ENCODE results near the gene SVOPL. TPM values are rescaled to one million over a fixed set of nuclear protein-coding genes. Genes with fewer than 3 reads are reported as not detected.

SVOPL gene
- total RNA-seq, 1 experiment from 2014 or later: 1.1 TPM

- Histone ChIP-seq H3K4me2 (ENCODE audit: insufficient read depth, insufficient read length, low read length) (no peak overlapping the region), H2BK5ac (ENCODE audit: insufficient read length, low read length) (no peak overlapping the region), H4K20me1 (ENCODE audit: control insufficient read depth, insufficient read depth, insufficient read length) (no peaks in the 10 kb centered on the region), H4K91ac (ENCODE audit: insufficient read length, low read depth, low read length) (no peak overlapping the region), H4K5ac (ENCODE audit: insufficient read length, low read depth, low read length) (no peak overlapping the region), H2BK120ac (ENCODE audit: low read depth, low read length, poor library complexity, severe bottlenecking) (no peak overlapping the region), H2BK15ac (ENCODE audit: low read depth, low read length) (no peak overlapping the region), H3K9me3 (ENCODE audit: control insufficient read depth, low read depth, low read length) (no peaks in the 10 kb centered on the region), H3K23me2 (ENCODE audit: insufficient read length, low read depth, low read length, poor library complexity, severe bottlenecking) (no peaks in the 10 kb centered on the region), H3K9ac (ENCODE audit: extremely low read depth, insufficient read length, low read length) (no peak overlapping the region), H3K23ac (ENCODE audit: insufficient read length, low read depth, low read length) (no peak overlapping the region), H2BK12ac (ENCODE audit: insufficient read length, low read depth, low read length) (no peak overlapping the region), H4K8ac (replicated peaks; ENCODE audit: insufficient read length, low read depth, low read length) (no peak overlapping the region), H3K56ac (ENCODE audit: insufficient read length, low read depth, low read length) (no peak overlapping the region), H3K27me3 (ENCODE audit: insufficient read depth, low read length) (no peaks in the 10 kb centered on the region), H2BK20ac (ENCODE audit: low read depth, low read length, poor library complexity, severe bottlenecking) (no peak overlapping the region), H3K79me2 (ENCODE audit: insufficient read depth, low read length) (no peaks in the 10 kb centered on the region), H3K14ac (ENCODE audit: insufficient read depth, low read length) (no peak overlapping the region), H3T11ph (ENCODE audit: low read length) (no peak overlapping the region), H3K4me1 (ENCODE audit: insufficient read depth, low read length) (no peaks in the 10 kb centered on the region), H3K18ac (ENCODE audit: insufficient read length, low read depth, low read length) (no peak overlapping the region), H3K79me1 (ENCODE audit: insufficient read depth, low read depth, low read length, poor library complexity, severe bottlenecking) (no peaks in the 10 kb centered on the region), H3K27ac (ENCODE audit: insufficient read length, low read depth, low read length) (no peak overlapping the region), H2AFZ (ENCODE audit: low read length) (no peak overlapping the region), H3K4ac (ENCODE audit: low read depth, low read length) (no peak overlapping the region), H2AK5ac (ENCODE audit: insufficient read length, low read length) (no peak overlapping the region)
- DNase-seq: no peak
- Mint-ChIP-seq H3K9me3 (peaks cover 4 to 5% of the 10 kb centered on the region in 2 experiments; a peak in 4 of 5 replicates), H3K27me3 (ENCODE audit: low read depth) (no peaks in the 10 kb centered on the region; the same call in 1 of the 2 replicates), H3K36me3 (ENCODE audit: insufficient read depth in 1 of 3, low read depth in 3 of 3) (peaks cover 0 to 4% (median 4%) of the 10 kb centered on the region in 3 experiments; a peak in 3 of 7 replicates), H3K27ac (no peak overlapping the region), H3K4me3 (no peak overlapping the region), H3K4me1 (no peaks in the 10 kb centered on the region; a peak in 1 of 4 replicates)
- WGBS (ENCODE audit: extremely low coverage, insufficient read length, low lambda C conversion rate): no CpG with 5 or more reads among the region's 6 CpGs
- TF ChIP-seq CTCF (conservative IDR thresholded peaks at IDR 0.05): no peak
Measured at GRCh38 chr7:138616085-138616484, 85.1 kb downstream of the SVOPL start.
